HEK293 (cell line): ENCODE data around the gene AFF2.

ENCODE experiments used
- CTCF ChIA-PET: fragments of 350-600 bp; formaldehyde crosslinking; extraction: SDS; loops from one replicate; lab custom pipeline; 2021; ENCODE audit warnings: antibody characterized with exemption; lab: Yijun Ruan, JAX
- POLR2A ChIA-PET: fragments of 300-600 bp; formaldehyde crosslinking; extraction: SDS; loops from one replicate; lab custom pipeline; 2020; ENCODE audit warnings: antibody characterized with exemption, inconsistent platforms; lab: Yijun Ruan, JAX
- H3K27ac ChIP-seq: fragments of 200-500 bp; sonication (Bioruptor generic); 2 replicates; pipeline ENCODE4 v1.5.1; 2014; ENCODE audit warnings: low read depth, low read length, control low read depth, inconsistent platforms; ENCODE audit errors: extremely low read depth
- H3K36me3 ChIP-seq, 2 experiments: fragments of 200-500 bp in 1 of 2; sonication (Bioruptor generic) in 1 of 2; 1 replicate in 1 of 2; 2 replicates in 1 of 2; pipeline ENCODE4 v1.5.1; 2014 to 2017; ENCODE audit warnings: inconsistent platforms in 2 of 2, low read length in 2 of 2; ENCODE audit not compliant: control insufficient read depth in 2 of 2, insufficient read depth in 1 of 2
- H3K4me1 ChIP-seq: fragments of 200-500 bp; sonication (Bioruptor generic); 2 replicates; pipeline ENCODE4 v1.5.1; 2014; ENCODE audit warnings: mild to moderate bottlenecking, low read length, inconsistent platforms; ENCODE audit not compliant: control insufficient read depth, insufficient read depth
- H3K4me3 ChIP-seq: 2 replicates; pipeline ENCODE4 v1.5.1; 2011; ENCODE audit warnings: low read depth, mild to moderate bottlenecking, control low read depth, low read length, moderate library complexity
- H3K9me3 ChIP-seq: fragments of 200-500 bp; sonication (Bioruptor generic); 2 replicates; pipeline ENCODE4 v1.5.1; 2014; ENCODE audit warnings: low read depth, low read length, inconsistent platforms; ENCODE audit not compliant: control insufficient read depth, insufficient read depth
- KLF10 ChIP-seq: fragments of 450-650 bp; IDR thresholded peaks from 2 replicates; pipeline ENCODE4 v1.5.1; 2018; ENCODE audit warnings: missing biosample characterization, mild to moderate bottlenecking, missing genetic modification characterization
- KLF17 ChIP-seq: fragments of 450-650 bp; formaldehyde crosslinking; IDR thresholded peaks from 2 replicates; pipeline ENCODE4 v1.5.1; 2016; ENCODE audit warnings: missing biosample characterization, missing genetic modification characterization
- OSR2 ChIP-seq: fragments of 450-650 bp; formaldehyde crosslinking; IDR thresholded peaks from 2 replicates; pipeline ENCODE4 v1.5.1; 2016; ENCODE audit warnings: missing biosample characterization, missing genetic modification characterization
- PATZ1 ChIP-seq: fragments of 450-650 bp; formaldehyde crosslinking; IDR thresholded peaks from 2 replicates; pipeline ENCODE4 v1.5.1; 2016; ENCODE audit warnings: missing biosample characterization, missing genetic modification characterization
- PRDM10 ChIP-seq: fragments of 450-650 bp; formaldehyde crosslinking; IDR thresholded peaks from 2 replicates; pipeline ENCODE4 v1.5.1; 2016; ENCODE audit warnings: missing biosample characterization, missing genetic modification characterization
- SCRT2 ChIP-seq: fragments of 450-650 bp; formaldehyde crosslinking; IDR thresholded peaks from 2 replicates; pipeline ENCODE4 v1.5.1; 2016; ENCODE audit warnings: missing biosample characterization, missing genetic modification characterization
- SP7 ChIP-seq: fragments of 450-650 bp; formaldehyde crosslinking; IDR thresholded peaks from 2 replicates; pipeline ENCODE4 v1.5.1; 2016; ENCODE audit warnings: missing biosample characterization, missing genetic modification characterization
- TSHZ1 ChIP-seq: fragments of 450-650 bp; formaldehyde crosslinking; IDR thresholded peaks from 2 replicates; pipeline ENCODE4 v1.5.1; 2016; ENCODE audit warnings: missing biosample characterization, missing genetic modification characterization, borderline replicate concordance
- ZBTB6 ChIP-seq: fragments of 450-650 bp; formaldehyde crosslinking; IDR thresholded peaks from 2 replicates; pipeline ENCODE4 v1.5.1; 2017; ENCODE audit warnings: missing biosample characterization, missing genetic modification characterization
- ZFP3 ChIP-seq: fragments of 450-650 bp; formaldehyde crosslinking; IDR thresholded peaks from 2 replicates; pipeline ENCODE4 v1.5.1; 2016; ENCODE audit warnings: low read depth, missing biosample characterization, missing genetic modification characterization
- ZFP41 ChIP-seq: fragments of 450-650 bp; formaldehyde crosslinking; IDR thresholded peaks from 2 replicates; pipeline ENCODE4 v1.5.1; 2016; ENCODE audit warnings: missing biosample characterization, missing genetic modification characterization, borderline replicate concordance
- ZNF19 ChIP-seq: fragments of 450-650 bp; formaldehyde crosslinking; IDR thresholded peaks from 2 replicates; pipeline ENCODE4; 2016; ENCODE audit warnings: missing biosample characterization, missing genetic modification characterization, low read depth
- ZNF248 ChIP-seq: fragments of 450-650 bp; formaldehyde crosslinking; IDR thresholded peaks from 2 replicates; pipeline ENCODE4 v1.5.1; 2017; ENCODE audit warnings: missing biosample characterization, missing genetic modification characterization
- ZNF394 ChIP-seq: fragments of 450-650 bp; formaldehyde crosslinking; IDR thresholded peaks from 2 replicates; pipeline ENCODE4 v1.5.1; 2016; ENCODE audit warnings: missing biosample characterization, missing genetic modification characterization, mild to moderate bottlenecking, moderate library complexity, borderline replicate concordance
- ZNF521 ChIP-seq: fragments of 450-650 bp; formaldehyde crosslinking; IDR thresholded peaks from 2 replicates; pipeline ENCODE4 v1.5.1; 2017; ENCODE audit warnings: missing biosample characterization, mild to moderate bottlenecking, missing genetic modification characterization
- ZNF530 ChIP-seq: fragments of 450-650 bp; formaldehyde crosslinking; IDR thresholded peaks from 2 replicates; pipeline ENCODE4 v1.5.1; 2016; ENCODE audit warnings: low read depth, missing biosample characterization, missing genetic modification characterization
- ZNF549 ChIP-seq: fragments of 450-650 bp; IDR thresholded peaks from 2 replicates; pipeline ENCODE4 v1.5.1; 2018; ENCODE audit warnings: missing biosample characterization, missing genetic modification characterization, mild to moderate bottlenecking, inconsistent platforms, moderate library complexity
- ZNF555 ChIP-seq: fragments of 450-650 bp; formaldehyde crosslinking; conservative IDR thresholded peaks from 2 replicates; pipeline ENCODE4 v1.5.1; 2017; ENCODE audit warnings: missing biosample characterization, mild to moderate bottlenecking, missing genetic modification characterization, inconsistent platforms
- ZNF600 ChIP-seq: fragments of 450-650 bp; formaldehyde crosslinking; IDR thresholded peaks from 2 replicates; pipeline ENCODE4 v1.5.1; 2016; ENCODE audit warnings: missing biosample characterization, missing genetic modification characterization
- ZNF621 ChIP-seq: fragments of 450-650 bp; formaldehyde crosslinking; IDR thresholded peaks from 2 replicates; pipeline ENCODE4 v1.5.1; 2017; ENCODE audit warnings: missing biosample characterization, missing genetic modification characterization
- ZNF664 ChIP-seq: fragments of 450-650 bp; formaldehyde crosslinking; IDR thresholded peaks from 2 replicates; pipeline ENCODE4 v1.5.1; 2016; ENCODE audit warnings: missing biosample characterization, missing genetic modification characterization
- ZNF677 ChIP-seq: fragments of 450-650 bp; IDR thresholded peaks from 2 replicates; pipeline ENCODE4 v1.5.0; 2018; ENCODE audit warnings: missing biosample characterization, mild to moderate bottlenecking, missing genetic modification characterization, moderate library complexity
- ZNF747 ChIP-seq: fragments of 450-650 bp; formaldehyde crosslinking; IDR thresholded peaks from 2 replicates; pipeline ENCODE4 v1.5.1; 2016; ENCODE audit warnings: missing biosample characterization, missing genetic modification characterization

The AFF2 gene

GRCh38 chrX:148723551-148723950 is 223.1 kb downstream of the AFF2 start (continued):
- no peak for TF ChIP-seq KLF17 (tag by site-specific recombination)

GRCh38 chrX:148728901-148729300 is 228.5 kb downstream of the AFF2 start:
- Histone ChIP-seq H3K36me3 (no peaks in the 10 kb centered on the region), H3K27ac (no peak overlapping the region), H3K9me3 (no peaks in the 10 kb centered on the region; the same call in 1 of the 2 replicates), H3K4me1 (no peaks in the 10 kb centered on the region), H3K4me3 (no peak overlapping the region)
- no peak for TF ChIP-seq ZNF19 (tag by site-specific recombination)
- no peak for TF ChIP-seq ZNF248 (tag by site-specific recombination)
- no peak for TF ChIP-seq ZNF521
- TF ChIP-seq OSR2 (tag by site-specific recombination): no peak
- no peak for TF ChIP-seq ZNF549 (tag by site-specific recombination)
- no peak for TF ChIP-seq ZNF600 (tag by site-specific recombination)
- TF ChIP-seq ZNF664: no peak
- TF ChIP-seq SCRT2 (tag by site-specific recombination): no peak
- no peak for TF ChIP-seq ZNF394 (tag by site-specific recombination)
- TF ChIP-seq SP7 (tag by site-specific recombination): no peak
- ChIA-PET POLR2A (no interaction called here), CTCF (no interaction called here)

- no peaks in the 10 kb centered on the region; the same call in 1 of the 2 replicates for H3K9me3 ChIP-seq
- H3K36me3 ChIP-seq: no peaks in the 10 kb centered on the region
- no peak overlapping the region for H3K27ac ChIP-seq
- H3K4me3 ChIP-seq: no peak overlapping the region
- ChIA-PET CTCF (no interaction called here), POLR2A (no interaction called here)
- no peaks in the 10 kb centered on the region for H3K4me1 ChIP-seq
- no peak for TF ChIP-seq ZNF621 (tag by site-specific recombination)
- no peak for TF ChIP-seq ZFP3
- TF ChIP-seq KLF10 (tag by site-specific recombination): no peak
- no peak for TF ChIP-seq ZNF677 (tag by site-specific recombination)
- TF ChIP-seq ZNF555 (tag by site-specific recombination): no peak
- no peak for TF ChIP-seq PATZ1 (tag by site-specific recombination)
- no peak for TF ChIP-seq ZNF747
- no peak for TF ChIP-seq ZFP41 (tag by site-specific recombination)
- TF ChIP-seq ZBTB6 (tag by site-specific recombination): no peak
- TF ChIP-seq PRDM10: no peak
- no peak for TF ChIP-seq ZNF530 (tag by site-specific recombination)
- TF ChIP-seq ZNF19 (tag by site-specific recombination): no peak
- TF ChIP-seq TSHZ1 (tag by site-specific recombination): no peak
Measured at GRCh38 chrX:148732743-148733142, 232.3 kb downstream of the AFF2 start.
